ENCODE data around the gene MICAL3.

DNA sequence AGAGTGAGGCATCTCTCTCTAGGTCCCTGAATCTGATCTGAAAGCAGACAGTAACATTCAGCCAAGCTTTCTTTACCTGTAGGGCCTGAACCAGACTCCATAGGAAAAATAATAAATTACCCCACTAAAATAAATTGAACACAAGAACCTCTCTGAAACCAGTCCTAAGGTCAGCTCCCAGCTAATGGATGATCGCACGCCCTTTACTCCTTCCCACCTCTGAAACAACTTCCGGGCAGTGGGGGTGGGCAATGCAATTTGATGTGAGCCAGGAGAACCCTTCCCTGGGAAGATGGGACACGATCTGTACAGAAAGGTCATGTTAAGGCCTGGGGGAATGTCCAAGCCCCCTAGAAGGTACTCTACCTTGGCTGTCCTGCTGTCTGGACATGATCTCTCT lies 71.2 kb downstream of the MICAL3 start:
- TF ChIP-seq EZH2phosphoT487 (IDR thresholded peaks at IDR 0.05; ENCODE audit: insufficient read depth, low read depth) (no peak), EZH2 (IDR thresholded peaks at IDR 0.05; ENCODE audit: insufficient read depth, poor library complexity, severe bottlenecking) (no peak)

Data from GM23248 (cell line).